Esophagus muscularis mucosa (tissue), 4 donors: ENCODE data around the gene LRRC26. TPM values are rescaled to one million over a fixed set of nuclear protein-coding genes. Genes with fewer than 3 reads are reported as not detected.

Experiments
- DNase-seq: peaks from one replicate; pipeline ENCODE4 v3.0.0-alpha.2; 2017; ENCODE audit errors: extremely low spot score
- H3K27ac ChIP-seq, 4 donors: fragments of 200-600 bp; sonication (generic); replicated peaks in 1 of 4; 1 replicate in 3 of 4; 2 replicates in 1 of 4; pipeline ENCODE4 v1.5.1; 2016 to 2019; ENCODE audit warnings: mild to moderate bottlenecking in 1 of 4
- H3K27me3 ChIP-seq, 4 donors: fragments of 200-600 bp; sonication (generic); one replicate each; pipeline versions ENCODE4 v1.5.1 to v1.6.0; 2016 to 2019
- H3K36me3 ChIP-seq, 4 donors: fragments of 200-600 bp; sonication (generic); one replicate each; pipeline ENCODE4 v1.5.1; 2016 to 2019
- H3K4me1 ChIP-seq, 4 donors: fragments of 200-600 bp; sonication (generic); one replicate each; pipeline ENCODE4 v1.5.1; 2016 to 2019
- H3K4me3 ChIP-seq, 4 donors: fragments of 200-600 bp; sonication (generic); 1 replicate in 2 of 4; 2 replicates in 2 of 4; pipeline ENCODE4 v1.5.1; 2016 to 2019; ENCODE audit warnings: mild to moderate bottlenecking in 4 of 4, moderate library complexity in 1 of 4
- H3K9me3 ChIP-seq, 4 donors: fragments of 200-600 bp; sonication (generic); 1 replicate in 3 of 4; 2 replicates in 1 of 4; pipeline ENCODE4 v1.5.1; 2016 to 2019
- EP300 ChIP-seq: sonication (generic); formaldehyde crosslinking; IDR thresholded peaks from one replicate; pipeline ENCODE4 v1.6.1; 2017; ENCODE audit warnings: antibody characterized with exemption
- POLR2A ChIP-seq: fragments of 450-650 bp; IDR thresholded peaks from one replicate; pipeline ENCODE4 v1.6.1; 2017; ENCODE audit warnings: antibody characterized with exemption, moderate library complexity, mild to moderate bottlenecking, low read depth
- POLR2AphosphoS5 ChIP-seq, 2 donors: sonication (generic); formaldehyde crosslinking; IDR thresholded peaks; one replicate each; pipeline ENCODE4 v1.6.1; 2017; ENCODE audit warnings: antibody characterized with exemption in 2 of 2
- WGBS: methylation state at CpG from one replicate; pipeline ENCODE4 v1.1.5; 2018; 5-methylcytosine and 5-hydroxymethylcytosine counted together
- intact Hi-C: fragments of 100-400 bp; cut with DNase I; formaldehyde crosslinking; loops from one replicate; pipeline ENCODE4 v1.15.1; 2023
- total RNA-seq, 4 donors: library from RNA; depleted of rRNA; stranded (reverse); fragments of >200 nt; gene quantifications; one replicate each; pipeline versions ENCODE4 v1.1.0 to v1.2.1, GENCODE V29; 2016
- TF ChIP-seq, protein P1 (sequence below), 3 experiments: fragments of 200-600 bp in 2 of 3; fragments of 450-650 bp in 1 of 3; sonication (generic) in 2 of 3; IDR thresholded peaks; one replicate each; pipeline ENCODE4 v1.5.1; 2017 to 2019; ENCODE audit warnings: antibody characterized with exemption in 3 of 3, mild to moderate bottlenecking in 2 of 3, moderate library complexity in 1 of 3

Gene LRRC26
- total RNA-seq, 4 donors from 2014 or later = not detected

DNA sequence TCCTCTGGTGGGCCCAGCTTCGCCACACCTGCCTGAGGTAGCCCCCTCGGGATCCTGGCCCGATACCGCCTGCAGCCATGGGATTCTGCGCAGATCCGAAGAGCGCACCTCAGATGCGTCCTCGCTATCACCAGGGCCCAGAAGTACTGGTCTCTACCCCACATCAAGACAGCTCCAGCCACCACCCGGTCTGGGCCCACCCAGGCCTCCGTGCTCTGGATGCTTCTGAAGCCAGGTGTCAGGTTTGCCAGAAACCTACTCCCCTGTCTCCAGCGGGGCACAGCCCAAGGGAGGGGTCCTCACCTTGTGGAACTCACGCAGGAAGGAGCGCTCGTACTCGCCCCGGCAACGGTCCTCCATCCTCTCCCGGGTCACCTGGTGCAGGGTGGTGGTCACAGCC, 16.1 kb upstream of the LRRC26 start:
- WGBS = 95% methylated on average over 7 of the region's 19 CpGs
- no peak overlapping the region for H3K27ac ChIP-seq
- H3K9me3 ChIP-seq = no peaks in the 10 kb centered on the region
- peaks cover 52 to 76% (median 69%) of the 10 kb centered on the region in 4 donors for H3K36me3 ChIP-seq
- intact Hi-C loops = loop anchor here (5.0 kb wide), 1 partner anchor 36 kb away; the partner anchor contains the start of gene RNF208
- H3K4me1 ChIP-seq = peaks cover 39 to 62% (median 50%) of the 10 kb centered on the region in 4 donors
- no peak for DNase-seq
- H3K4me3 ChIP-seq = no peak overlapping the region
- no peaks in the 10 kb centered on the region for H3K27me3 ChIP-seq
- TF ChIP-seq, protein P1, sequence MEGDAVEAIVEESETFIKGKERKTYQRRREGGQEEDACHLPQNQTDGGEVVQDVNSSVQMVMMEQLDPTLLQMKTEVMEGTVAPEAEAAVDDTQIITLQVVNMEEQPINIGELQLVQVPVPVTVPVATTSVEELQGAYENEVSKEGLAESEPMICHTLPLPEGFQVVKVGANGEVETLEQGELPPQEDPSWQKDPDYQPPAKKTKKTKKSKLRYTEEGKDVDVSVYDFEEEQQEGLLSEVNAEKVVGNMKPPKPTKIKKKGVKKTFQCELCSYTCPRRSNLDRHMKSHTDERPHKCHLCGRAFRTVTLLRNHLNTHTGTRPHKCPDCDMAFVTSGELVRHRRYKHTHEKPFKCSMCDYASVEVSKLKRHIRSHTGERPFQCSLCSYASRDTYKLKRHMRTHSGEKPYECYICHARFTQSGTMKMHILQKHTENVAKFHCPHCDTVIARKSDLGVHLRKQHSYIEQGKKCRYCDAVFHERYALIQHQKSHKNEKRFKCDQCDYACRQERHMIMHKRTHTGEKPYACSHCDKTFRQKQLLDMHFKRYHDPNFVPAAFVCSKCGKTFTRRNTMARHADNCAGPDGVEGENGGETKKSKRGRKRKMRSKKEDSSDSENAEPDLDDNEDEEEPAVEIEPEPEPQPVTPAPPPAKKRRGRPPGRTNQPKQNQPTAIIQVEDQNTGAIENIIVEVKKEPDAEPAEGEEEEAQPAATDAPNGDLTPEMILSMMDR (IDR thresholded peaks at IDR 0.05) = no peak
- no peak for TF ChIP-seq POLR2A
- no peak for TF ChIP-seq POLR2AphosphoS5 (IDR thresholded peaks at IDR 0.05)
- TF ChIP-seq EP300 = no peak

DNA sequence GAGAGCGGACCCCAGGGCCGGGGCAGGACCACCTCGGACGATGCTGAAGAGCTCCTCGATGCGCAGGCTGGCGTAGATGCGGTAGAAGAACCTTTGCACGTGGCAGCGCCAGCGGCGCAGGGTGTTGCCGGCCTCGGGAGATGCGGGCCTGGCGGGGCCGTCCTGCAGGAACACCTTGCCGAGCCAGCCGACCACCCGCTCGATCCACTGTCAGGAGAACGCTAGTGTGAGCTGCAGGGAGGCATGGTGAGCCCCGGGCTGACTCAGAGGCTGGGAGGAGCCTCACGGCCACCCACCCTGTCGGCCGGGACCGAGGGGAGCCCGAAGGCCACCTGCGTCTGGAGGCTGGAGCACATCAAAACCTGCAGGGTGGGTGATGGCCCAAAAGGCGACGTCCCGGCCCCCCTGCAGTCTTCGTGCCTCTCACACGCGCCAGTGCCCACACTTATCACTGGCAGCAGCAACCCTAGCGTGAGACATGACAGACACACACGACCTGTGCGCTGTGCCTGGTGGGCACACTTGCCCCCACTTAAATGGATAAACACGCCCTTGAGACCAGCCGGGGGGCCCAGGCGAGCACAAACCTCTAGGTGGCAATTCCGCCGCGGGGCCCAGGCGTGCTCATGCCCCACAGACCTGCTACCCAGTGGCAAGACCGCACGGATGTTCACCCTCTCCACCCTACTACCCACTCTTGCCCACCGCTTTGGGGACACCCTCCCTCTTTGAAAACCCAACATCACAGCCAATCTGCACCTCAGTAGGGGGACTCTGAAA, 15.2 kb upstream of the LRRC26 start:
- intact Hi-C loops = loop anchor here (5.0 kb wide), 1 partner anchor 37 kb away; the partner anchor contains the start of gene RNF208
- WGBS = 90% methylated on average over 22 of the region's 48 CpGs
- H3K4me1 ChIP-seq = peaks cover 30 to 53% (median 42%) of the 10 kb centered on the region in 4 donors
- no peak for DNase-seq
- TF ChIP-seq, protein P1 (IDR thresholded peaks at IDR 0.05) = no peak
- TF ChIP-seq EP300 = no peak
- TF ChIP-seq POLR2AphosphoS5 (IDR thresholded peaks at IDR 0.05) = no peak
- no peak for TF ChIP-seq POLR2A
- H3K9me3 ChIP-seq = no peaks in the 10 kb centered on the region
- H3K36me3 ChIP-seq = peaks cover 53 to 76% (median 69%) of the 10 kb centered on the region in 4 donors
- no peak overlapping the region for H3K4me3 ChIP-seq
- H3K27me3 ChIP-seq = no peaks in the 10 kb centered on the region
- H3K27ac ChIP-seq = no peak overlapping the region

DNA sequence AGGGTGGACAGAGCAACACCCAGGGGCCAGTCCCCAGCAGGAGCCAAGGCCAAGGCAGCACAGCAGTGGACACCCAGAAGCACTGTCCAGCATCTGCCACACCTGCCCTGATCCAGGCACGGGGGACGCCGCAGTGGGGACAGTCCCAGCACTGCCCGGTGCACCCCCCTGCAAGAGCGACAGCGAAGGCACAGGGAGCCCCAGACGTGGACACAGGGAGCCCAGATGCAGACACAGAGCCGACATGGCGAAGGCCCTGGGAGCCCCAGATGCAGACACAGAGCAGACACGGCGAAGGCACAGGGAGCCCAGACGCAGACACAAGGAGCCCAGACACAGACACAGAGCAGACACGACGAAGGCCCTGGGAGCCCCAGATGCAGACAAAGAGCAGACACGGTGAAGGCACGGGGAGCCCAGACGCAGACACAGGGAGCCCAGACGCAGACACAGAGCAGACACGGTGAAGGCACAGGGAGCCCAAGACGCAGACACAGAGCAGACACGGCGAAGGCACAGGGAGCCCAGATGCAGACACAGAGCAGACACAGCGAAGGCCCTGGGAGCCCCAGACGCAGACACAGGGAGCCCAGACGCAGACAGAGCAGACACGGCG, 14.2 kb upstream of the LRRC26 start:
- H3K4me1 ChIP-seq = peaks cover 21 to 44% (median 32%) of the 10 kb centered on the region in 4 donors
- intact Hi-C loops = no loop called here
- peaks cover 57 to 82% (median 74%) of the 10 kb centered on the region in 4 donors for H3K36me3 ChIP-seq
- H3K27me3 ChIP-seq = no peaks in the 10 kb centered on the region
- H3K4me3 ChIP-seq = no peak overlapping the region
- no peaks in the 10 kb centered on the region for H3K9me3 ChIP-seq
- WGBS = 90% methylated on average over 24 of the region's 27 CpGs
- H3K27ac ChIP-seq = no peak overlapping the region
- no peak for DNase-seq
- TF ChIP-seq EP300 = no peak
- TF ChIP-seq, protein P1 (IDR thresholded peaks at IDR 0.05) = no peak
- TF ChIP-seq POLR2A = no peak
- TF ChIP-seq POLR2AphosphoS5 (IDR thresholded peaks at IDR 0.05) = no peak

DNA sequence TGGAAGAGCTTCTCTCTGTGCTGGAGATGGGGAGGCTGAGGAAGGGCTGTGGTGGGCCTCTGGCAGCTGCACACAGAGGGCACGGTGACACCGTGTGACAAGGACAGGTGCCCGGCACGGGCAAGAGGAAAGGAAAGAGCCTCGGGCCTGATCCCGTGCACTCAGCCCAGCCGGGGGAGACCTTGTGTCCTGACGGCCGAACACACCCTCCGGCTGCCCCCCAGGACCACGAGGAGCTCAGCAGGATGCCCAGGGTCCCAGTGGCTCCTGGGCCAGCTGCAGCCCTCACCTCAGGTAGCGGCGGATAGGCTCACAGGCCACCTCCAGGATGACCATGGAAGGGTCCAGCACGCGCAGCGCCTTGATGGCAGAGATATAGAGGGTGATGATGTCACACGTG, 13.0 kb upstream of the LRRC26 start:
- WGBS = 83% methylated on average over 6 of the region's 17 CpGs
- Histone ChIP-seq H3K27me3 (no peaks in the 10 kb centered on the region), H3K36me3 (peaks cover 57 to 94% (median 85%) of the 10 kb centered on the region in 4 donors), H3K4me1 (peaks cover 19 to 38% (median 28%) of the 10 kb centered on the region in 4 donors), H3K27ac (no peak overlapping the region), H3K9me3 (no peaks in the 10 kb centered on the region), H3K4me3 (no peak overlapping the region)
- TF ChIP-seq, protein P1 (IDR thresholded peaks at IDR 0.05) = no peak
- no peak for TF ChIP-seq POLR2A
- no peak for TF ChIP-seq EP300
- no peak for TF ChIP-seq POLR2AphosphoS5 (IDR thresholded peaks at IDR 0.05)
- DNase-seq = no peak
- intact Hi-C loops = no loop called here
